ENCODE results near the gene PGAP1.
"Not testable (repeated sequence)": the region's sequence is repeated elsewhere in the genome, so short reads cannot be mapped to it uniquely, and the experiment has no call there.

The PGAP1 gene

DNA sequence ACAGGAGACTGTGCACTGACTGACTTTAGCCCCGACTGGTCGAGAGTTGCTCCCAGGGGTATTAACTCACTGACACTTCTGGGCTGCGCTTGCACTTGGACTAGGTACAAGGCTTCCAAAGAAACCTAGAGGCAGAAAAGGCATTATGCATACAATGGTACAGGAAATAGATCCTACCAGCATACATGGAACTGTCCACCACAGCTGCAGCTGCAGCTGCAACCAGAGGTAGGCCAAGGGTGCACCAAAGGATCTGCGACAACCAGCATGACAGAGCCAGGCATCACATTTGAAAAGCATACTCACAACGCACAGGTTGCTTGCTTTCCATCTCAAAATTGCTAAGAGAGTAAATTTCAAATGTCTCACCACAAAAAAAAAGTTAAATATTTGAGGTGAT is 22.6 kb upstream of the PGAP1 start:
- no peak for DNase-seq (ENCODE audit: low read depth in 3 of 3)

DNA sequence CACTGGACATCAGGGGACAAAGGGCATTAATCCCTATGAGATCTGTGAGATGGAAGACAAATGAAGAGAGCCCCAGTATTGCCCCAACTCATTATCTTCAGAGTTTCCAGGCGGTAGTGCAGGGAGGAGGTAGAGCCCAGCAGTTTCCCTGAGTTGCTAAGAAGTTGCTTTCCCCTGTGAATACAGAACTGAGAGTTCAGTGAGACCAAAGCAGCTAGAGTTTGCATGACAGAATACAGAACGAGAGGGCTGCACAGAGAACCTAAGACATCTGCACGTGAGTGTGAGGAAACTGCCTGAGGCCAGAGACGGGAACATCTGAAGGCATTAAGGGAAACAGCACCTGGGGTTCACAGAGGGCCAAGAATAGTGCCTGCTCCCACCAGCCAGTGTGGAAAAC is 18.1 kb upstream of the PGAP1 start:
- DNase-seq (ENCODE audit: low read depth in 3 of 3) = no peak

DNA sequence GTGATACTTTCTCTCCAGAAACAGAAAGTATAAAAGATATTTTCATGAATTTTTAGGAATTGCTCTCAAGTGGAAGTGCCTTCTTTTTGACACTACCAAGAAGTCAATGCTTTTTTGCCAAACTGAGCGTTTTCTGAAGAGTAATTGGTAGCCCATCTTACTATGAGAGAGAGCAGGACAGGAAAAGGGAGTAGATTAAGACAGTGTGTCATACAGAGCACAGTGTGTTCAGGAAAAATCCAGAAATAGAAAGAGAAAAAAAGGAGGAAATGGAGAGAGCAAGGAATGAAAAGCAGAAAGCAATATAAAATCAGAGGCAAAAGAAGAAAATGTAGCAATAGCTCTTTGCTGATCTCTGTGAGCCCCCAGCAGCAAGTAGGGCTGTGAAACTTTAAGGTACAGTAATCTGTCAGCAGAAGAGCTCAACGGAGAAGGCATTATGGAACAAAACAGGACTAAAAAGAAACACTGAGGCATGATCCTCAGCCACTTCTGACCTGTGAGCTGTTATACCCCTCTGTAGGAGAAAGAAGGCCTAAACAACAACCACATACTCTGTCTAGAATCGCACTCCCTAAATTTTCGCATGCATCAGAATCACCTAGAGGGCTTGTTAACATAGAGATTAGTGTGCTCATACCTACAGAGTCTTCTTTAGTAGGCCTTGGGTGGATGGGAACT is 15.0 kb upstream of the PGAP1 start:
- no peak for DNase-seq (ENCODE audit: low read depth in 3 of 3)

DNA sequence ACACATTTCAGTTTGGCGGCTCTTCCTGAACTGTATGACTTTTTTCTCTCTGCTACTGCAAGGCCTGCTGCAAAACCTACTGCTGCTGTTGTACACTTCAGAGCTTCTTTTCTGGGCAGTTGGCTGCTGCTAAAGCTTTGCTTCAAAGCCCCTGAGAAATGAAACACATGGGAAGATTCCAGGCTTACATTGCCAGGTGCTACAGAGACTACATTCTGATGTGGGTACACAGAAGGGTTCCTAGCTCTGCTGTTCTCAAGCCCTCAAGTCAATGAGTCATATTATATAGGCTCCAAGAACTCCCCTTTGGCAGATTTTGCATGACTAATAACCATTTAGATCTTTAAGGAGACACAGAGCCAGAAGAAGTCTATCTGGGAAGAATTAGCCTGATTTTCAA is 12.9 kb upstream of the PGAP1 start:
- DNase-seq (ENCODE audit: low read depth in 3 of 3) = no peak

DNA sequence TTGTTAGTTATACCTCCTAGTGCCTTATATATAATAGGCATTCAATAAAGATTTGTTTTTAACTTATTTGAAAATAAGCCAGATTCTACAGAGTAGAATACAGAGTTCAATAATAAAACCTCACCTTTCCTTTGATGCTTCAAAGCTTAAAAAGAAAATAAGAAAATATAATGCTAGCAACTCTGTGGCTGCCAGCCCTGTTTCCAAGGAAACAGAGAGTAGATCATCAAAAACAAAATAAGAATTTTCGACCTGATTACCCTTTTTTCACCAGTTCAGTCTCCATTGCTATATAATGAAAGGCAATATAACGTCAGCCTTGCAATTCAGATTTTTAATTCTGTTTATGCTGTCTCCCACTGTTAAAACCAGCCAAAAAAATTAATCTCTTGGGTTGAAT is 8.9 kb upstream of the PGAP1 start:
- no peak for DNase-seq (ENCODE audit: low read depth in 3 of 3)

DNA sequence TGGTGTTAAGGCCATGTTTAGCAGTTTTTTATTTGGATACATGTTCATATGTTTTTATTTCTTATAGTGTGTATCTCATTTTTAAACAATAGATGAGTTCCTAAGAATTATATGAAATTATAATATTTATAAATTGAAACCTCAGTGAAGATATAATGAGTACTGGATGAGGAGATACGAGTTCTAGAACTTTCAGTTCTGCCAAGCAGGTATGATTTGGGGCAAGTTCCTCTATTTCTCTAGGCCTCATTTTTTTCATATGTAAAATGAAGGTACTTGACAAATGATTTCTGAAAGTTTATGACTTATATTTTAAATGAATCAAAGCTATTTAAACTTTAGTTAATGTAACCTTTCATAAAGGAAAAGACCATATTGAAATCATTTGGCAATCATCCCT is 8.2 kb upstream of the PGAP1 start:
- DNase-seq (ENCODE audit: low read depth in 3 of 3) = no peak

DNA sequence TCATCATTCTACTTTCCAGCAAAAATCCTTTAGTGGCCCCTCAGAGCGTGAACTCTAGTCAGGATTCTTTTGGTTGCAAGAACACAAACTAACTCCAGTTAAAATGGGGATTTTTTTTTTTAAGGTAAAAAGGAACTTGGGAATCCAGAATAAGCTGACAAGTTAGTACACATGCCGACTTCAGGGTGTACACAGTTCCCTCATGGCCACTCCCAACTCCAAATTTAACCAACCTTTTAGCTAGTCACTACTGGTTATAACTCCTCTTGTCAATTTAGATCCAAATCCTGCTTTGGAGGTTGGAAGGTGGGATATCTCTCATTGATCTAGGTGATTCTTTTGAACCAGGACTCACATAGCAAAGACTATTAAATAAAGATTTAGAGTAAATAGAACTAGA is 5.0 kb upstream of the PGAP1 start:
- DNase-seq (ENCODE audit: low read depth in 3 of 3) = no peak

DNA sequence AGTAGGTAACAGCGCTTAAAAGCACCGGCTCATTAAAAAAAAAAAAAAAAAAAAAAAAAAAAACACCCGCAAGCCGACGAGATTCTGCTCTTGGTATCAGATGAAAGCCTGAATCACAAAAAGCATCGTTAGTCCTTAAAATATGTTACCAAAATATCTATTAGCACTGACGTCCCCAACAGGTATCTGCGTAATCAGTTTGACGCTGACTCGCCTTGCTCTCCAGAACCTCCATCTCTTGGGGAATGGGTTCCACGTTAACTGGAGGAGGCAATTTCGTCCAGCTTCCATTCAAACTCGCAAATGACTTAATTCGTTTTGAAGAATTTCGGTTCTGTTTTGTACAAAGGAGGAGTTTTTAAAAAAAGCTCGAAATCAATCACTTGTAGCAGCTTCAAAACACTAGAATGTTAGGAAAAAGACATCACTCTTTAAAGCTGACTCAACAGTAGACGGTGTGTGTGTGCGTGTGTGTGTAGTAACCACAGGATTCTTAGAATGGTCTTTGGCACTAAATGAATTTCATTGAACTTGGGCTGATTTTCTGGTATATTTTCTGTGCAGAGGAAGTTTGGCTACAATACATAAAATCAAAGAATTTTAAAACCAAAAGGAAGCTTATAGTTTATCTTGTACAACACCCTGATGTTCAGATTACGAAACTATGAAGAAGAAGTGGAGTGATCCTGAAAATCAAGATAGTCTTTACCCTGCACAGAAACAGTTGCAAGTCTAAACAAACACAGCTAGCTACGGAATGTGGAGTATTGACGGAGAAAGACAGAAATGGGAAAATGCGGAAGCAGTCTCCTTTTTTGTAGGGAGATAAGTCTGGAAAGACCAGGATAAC is 1.1 kb upstream of the PGAP1 start:
- peak in 1 of 3 experiments; percentile 40 for DNase-seq (ENCODE audit: low read depth in 3 of 3)

DNA sequence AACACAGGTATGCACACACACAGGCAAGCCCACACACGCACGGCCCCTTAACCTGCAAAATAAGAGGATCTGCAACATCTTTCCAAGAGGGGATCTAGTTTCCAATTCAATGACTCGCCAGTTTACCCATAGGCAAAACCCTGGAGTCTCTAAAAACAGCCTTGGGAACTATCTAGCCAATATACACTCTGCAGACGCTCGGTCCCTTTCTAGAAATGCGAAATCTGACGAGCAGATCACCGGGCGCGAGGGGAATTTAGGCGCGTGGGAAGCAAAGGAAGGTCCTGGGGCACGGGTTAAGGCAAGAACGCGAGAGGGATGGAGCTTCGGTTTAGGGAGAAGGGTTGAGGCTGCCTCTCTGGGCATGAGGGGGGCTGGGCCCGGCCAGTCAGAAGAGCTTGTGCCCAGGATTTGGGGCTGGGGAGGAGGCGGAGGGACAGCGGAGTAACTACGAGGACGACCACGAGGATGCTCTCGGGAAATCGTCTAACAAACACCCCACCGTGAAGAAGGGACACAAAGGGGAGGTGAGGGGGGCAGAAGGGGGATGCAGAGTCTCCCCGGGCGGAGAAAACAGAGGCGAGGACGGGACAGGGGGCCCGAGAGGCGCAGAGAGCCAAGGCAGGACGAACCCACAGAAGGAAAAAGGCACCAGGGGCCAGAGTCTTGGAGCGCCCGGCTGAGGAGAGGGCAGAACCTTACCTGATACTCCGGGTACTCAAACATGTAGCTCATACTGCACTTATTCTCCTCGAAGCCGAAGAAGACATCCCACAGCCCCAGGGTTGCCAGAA is 542 bp downstream of the PGAP1 start:
- DNase-seq (ENCODE audit: low read depth in 3 of 3) = peak in 1 of 3 experiments; percentile 22

DNA sequence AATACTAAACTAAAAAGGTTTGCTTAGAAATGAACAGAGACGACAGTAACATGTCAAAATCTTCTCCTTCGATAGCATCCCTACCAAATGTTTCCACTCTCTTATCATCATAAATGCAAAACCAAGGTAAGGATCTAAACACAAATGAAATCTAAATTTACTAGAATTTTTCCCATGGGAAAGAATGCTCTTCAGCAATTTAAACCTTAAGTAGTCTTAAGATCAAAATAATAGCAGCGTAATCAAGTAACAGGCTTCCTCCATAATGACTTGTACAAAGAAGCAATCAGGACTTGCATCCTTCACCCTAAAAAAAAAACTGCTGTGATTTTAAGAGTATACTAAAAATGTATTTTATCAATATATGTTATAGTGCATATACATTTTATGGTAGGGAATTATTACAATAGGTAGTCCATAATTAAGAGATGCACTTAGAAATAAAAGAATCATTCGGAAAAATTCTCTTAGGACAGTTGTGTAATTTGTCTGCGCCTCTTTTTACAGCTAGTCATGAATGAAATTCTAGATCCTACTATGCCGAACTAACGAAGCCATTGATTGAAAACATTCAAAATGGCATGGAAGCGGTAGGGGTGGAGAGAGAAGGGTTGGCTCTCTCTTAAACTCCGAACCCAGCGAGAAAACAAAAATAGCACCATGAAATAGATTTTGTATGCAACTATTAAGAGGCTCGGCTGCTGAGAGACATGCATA is 1.3 kb downstream of the PGAP1 start:
- DNase-seq (ENCODE audit: low read depth in 3 of 3) = no peak

DNA sequence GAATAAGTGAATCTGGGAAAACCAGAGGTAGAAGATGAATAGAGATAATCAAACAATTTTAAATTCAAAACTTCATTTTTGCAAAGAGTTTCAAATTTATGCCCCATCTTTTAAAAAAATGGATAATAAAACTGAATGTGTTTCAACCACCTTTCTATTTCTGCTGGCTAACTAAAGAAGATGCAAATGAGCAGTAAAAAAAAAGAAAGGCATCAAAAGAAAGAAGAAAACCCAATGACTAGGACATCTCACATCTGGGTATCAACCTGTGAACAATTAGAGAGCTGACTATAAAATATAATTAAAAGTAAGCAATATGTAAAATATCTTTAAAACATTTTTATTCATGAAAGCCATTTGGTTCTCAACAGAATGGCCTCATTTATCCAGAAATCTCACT is 2.5 kb downstream of the PGAP1 start:
- DNase-seq (ENCODE audit: low read depth in 3 of 3) = no peak

DNA sequence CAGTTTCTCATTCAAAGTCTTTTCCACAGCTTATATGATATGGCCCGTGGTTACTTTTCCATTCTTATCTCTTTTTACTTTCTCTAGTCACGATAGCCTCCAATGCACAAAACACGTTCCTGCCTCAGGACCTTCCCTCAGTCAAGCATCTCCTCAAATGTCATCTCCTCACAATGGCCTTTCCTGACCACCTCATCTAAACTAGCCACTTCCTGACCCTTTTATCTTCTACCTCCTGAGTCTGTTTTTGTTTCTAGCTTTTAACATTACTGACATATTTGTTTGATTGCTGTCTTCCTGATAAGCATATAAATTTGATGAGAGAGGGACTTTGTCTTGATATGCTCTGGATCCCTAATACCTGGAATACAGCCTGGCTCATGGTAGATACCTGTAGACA is 7.6 kb downstream of the PGAP1 start:
- no peak for DNase-seq (ENCODE audit: low read depth in 3 of 3)

DNA sequence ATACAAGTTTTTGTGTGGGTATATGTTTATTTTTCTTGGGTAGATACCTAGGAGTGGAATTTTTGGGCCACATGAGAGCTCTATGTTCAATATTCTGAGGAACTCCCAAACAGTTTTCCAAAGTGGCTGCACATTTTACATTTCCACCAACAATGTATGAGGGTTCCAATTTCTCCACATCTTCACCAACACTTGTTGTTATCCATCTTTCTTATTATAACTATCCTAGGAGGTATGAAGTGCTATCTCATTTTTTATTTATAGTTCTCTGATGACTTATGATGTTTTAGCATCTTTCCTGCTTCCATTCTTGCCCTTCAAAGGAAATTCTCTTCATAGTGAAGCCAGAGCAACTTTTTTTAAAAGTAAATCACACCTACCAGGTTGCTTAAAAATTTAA is 8.7 kb downstream of the PGAP1 start:
- no peak for DNase-seq (ENCODE audit: low read depth in 3 of 3)

DNA sequence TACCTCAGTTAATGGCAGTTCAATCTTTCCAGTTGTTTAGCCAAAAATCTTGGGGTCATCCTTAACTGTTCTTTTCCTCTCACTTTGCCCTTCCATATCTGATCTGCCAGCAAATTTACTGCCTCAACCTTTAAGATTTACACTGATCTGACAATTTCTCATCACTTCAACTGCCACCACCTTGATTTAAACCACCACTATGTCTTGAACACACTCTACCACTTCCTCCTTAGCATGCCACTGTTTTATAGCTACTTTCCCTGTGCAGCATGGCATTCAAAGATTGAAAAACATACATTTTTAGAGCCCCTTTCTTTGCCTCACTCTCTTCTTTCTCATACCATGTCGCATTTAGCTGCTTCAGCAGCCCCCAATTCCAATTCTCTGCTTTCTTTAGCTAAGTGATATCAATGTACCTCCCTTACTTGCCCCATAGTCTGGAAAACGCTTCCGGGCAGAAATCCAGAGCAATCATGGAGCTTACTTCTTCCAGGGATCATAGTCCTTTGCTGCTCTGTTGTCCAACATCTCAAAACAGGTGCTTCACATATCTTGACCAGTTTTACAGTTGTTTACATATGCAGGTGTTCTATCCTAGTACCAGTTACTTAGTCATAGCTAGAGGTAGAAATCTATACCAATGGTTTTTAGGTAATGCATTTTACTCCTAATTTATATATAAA is 10.9 kb downstream of the PGAP1 start:
- no peak for DNase-seq (ENCODE audit: low read depth in 3 of 3)

DNA sequence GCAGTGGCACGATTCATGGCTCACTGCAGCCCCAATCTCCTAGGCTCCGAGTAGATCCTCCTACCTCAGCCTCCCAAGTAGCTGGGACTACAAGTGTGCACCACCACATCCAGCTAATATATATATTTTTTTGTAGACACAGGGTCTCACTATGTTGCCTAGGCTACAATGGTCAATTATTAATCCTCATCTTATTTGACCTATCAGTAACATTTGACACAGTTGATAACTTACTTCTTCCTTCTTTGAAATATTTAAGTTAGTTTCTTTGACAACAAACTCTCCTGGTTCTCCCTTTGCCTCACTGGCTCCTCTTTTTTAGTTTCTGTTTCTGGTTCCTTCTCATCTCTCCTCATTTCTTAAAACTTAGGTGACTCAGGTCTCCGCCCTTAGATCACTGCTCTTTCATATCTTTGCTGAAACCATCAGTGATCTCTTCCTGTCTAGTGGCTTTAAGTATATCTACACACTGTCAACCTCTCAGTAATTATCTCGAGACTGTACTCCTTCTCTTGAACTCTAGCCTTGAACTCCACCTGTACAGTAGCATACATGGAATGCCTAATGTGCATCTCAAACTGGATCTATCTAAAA is 11.5 kb downstream of the PGAP1 start:
- DNase-seq (ENCODE audit: low read depth in 3 of 3) = peak in 1 of 3 experiments; percentile 8

DNA sequence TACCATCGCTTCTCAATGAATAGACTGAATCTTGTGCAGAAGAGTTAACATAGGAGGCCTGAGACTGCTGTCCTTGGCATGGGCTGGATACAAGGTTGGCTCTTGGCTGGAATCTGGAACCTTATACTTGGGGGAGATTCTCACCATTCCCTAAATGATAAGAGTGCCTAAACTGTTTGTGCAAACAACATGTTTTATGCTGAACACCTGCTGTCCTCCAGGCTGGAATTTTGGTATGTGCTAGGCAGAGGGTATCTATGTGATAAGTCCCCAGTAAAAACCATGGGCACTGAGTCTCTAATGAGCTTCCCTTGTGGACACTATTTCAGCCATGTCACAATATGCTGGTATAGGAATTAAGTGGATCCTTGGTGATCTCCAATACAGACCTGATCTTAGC is 12.8 kb downstream of the PGAP1 start:
- DNase-seq (ENCODE audit: low read depth in 3 of 3) = no peak

DNA sequence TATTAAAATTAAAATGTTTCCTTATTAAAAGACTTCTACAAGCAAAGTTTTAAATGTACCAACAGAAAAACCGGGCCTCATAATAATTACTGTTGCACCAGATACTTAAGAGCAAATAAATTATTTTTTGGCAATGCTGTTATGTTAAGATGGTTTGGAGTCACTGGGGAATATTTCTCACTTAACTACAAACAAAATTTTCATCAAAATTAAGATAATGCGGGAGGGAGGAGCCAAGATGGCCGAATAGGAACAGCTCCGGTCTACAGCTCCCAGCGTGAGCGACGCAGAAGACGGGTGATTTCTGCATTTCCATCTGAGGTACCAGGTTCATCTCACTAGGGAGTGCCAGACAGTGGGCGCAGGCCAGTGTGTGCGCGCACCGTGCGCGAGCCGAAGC is 21.1 kb downstream of the PGAP1 start:
- DNase-seq (ENCODE audit: low read depth in 3 of 3) = not testable (repeated sequence)

DNA sequence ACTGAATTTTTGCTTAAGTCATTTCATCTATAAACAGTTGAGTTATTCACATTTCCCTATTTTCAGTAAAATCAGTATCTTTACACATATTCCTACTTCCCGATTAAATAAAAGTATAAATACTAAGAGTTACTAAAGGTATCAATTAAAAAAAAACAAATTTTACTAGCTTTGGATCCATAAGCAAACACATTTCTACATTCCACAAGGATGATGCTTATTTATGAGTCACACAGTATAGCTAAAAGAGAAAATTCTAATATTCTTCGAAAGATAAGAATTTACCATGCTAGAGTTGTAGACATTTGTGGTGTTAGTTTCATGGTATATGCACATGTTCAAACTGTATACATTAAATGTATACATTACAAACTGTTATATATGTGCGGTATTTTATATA is 23.7 kb downstream of the PGAP1 start:
- no peak for DNase-seq (ENCODE audit: low read depth in 3 of 3)

DNA sequence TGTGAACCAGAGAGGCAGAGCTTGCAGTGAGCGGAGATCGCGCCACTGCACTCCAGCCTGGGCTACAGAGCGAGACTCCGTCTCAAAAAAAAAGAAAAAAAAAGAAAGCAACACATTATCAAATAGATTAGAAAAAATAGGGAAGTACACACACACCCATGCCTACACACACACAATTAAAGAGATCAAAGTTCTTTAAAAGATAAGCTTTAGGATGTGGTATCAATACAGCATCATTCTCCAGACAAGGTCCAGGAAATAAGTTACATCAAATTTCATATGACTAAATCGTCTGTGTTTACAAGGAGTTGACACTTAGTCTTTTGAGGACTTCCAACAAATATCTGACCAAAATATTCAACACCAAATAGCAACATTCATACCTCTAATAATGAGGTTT is 25.7 kb downstream of the PGAP1 start:
- no peak for DNase-seq (ENCODE audit: low read depth in 3 of 3)

DNA sequence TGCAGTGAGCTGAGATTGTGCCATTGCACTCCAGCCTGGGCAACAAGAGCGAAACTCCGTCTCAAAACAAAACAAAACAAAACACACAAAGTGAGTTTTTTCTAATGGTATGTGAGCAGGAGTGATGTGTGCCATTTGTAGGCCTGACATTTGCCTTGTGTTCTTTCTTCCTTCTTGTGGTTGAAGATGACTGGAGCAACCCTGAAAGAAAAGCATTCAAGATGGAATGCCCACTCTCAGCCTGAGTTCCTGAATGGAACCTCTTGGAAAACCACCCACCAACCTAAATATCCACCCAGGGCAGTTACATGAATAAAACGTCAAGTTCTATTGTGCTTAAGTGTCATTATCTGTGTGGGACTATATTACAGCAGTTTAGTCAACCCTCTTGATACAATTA is 26.5 kb downstream of the PGAP1 start:
- DNase-seq (ENCODE audit: low read depth in 3 of 3) = no peak

DNA sequence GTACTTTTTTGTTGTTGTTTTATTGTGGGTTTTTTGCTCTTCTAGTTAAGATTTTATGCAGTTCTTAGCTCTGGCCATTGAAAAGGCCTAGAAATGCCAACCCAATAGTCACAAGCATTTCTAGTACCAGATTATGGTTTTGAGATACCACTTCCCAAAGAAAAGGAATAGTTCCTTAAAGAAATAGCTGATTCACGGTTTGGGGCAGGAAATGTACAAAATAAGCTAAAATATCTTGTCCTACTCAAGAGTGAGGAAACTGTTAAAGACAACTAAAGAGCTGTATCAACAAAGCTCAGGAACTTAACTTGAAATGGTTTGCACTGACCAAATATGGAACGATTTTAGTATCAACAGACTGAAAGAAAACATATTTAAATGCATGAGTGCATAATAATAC is 35.4 kb downstream of the PGAP1 start:
- DNase-seq (ENCODE audit: low read depth in 3 of 3) = no peak

All from stimulated activated CD4-positive, alpha-beta T cell treated with anti-CD3 and anti-CD28 coated beads, TNF-alpha, amount 100 ng/mL, for 4 hours (primary cell).